OCI-LY1 (cell line): ENCODE results near the gene TTLL10.

Experiments
- H2AFZ ChIP-seq: fragments of 200-600 bp; sonication (generic), shearing (Covaris generic); 2 replicates; pipeline ENCODE4 v1.6.0; 2014; ENCODE audit warnings: antibody characterized with exemption, mild to moderate bottlenecking, low read length
- H3F3A ChIP-seq: fragments of 200-600 bp; sonication (generic), shearing (Covaris generic); 2 replicates; pipeline ENCODE4 v1.6.0; 2014; ENCODE audit warnings: mild to moderate bottlenecking, antibody characterized with exemption, low read length, moderate library complexity; ENCODE audit not compliant: insufficient read depth
- H3K27ac ChIP-seq: fragments of 200-600 bp; sonication (generic); 2 replicates; pipeline ENCODE4 v1.5.1; 2014; ENCODE audit warnings: low read length, mixed run types, mild to moderate bottlenecking, low read depth; ENCODE audit not compliant: poor library complexity, severe bottlenecking
- H3K27me3 ChIP-seq: fragments of 200-600 bp; sonication (generic); 2 replicates; pipeline ENCODE4 v1.6.0; 2014; ENCODE audit warnings: antibody characterized with exemption, mild to moderate bottlenecking, low read length, moderate library complexity; ENCODE audit not compliant: insufficient read depth
- H3K36me3 ChIP-seq: fragments of 200-600 bp; sonication (generic); 2 replicates; pipeline ENCODE4 v1.6.1; 2014; ENCODE audit warnings: mild to moderate bottlenecking, antibody characterized with exemption, low read length, moderate library complexity, mixed read lengths; ENCODE audit not compliant: insufficient read depth
- H3K4me1 ChIP-seq: fragments of 200-600 bp; sonication (generic); 2 replicates; pipeline ENCODE4 v1.5.1; 2014; ENCODE audit warnings: mild to moderate bottlenecking, low read length, moderate library complexity; ENCODE audit not compliant: insufficient read depth, severe bottlenecking
- H3K4me2 ChIP-seq: fragments of 200-600 bp; sonication (generic), shearing (Covaris generic); 2 replicates; pipeline ENCODE4 v1.6.1; 2014; ENCODE audit warnings: low read length
- H3K4me3 ChIP-seq: fragments of 200-600 bp; sonication (generic); 2 replicates; pipeline ENCODE4 v1.5.1; 2014; ENCODE audit warnings: low read length, low read depth, mild to moderate bottlenecking, mixed read lengths; ENCODE audit not compliant: poor library complexity, severe bottlenecking
- H3K79me2 ChIP-seq: fragments of 200-600 bp; shearing (Covaris generic); 2 replicates; pipeline ENCODE4 v1.6.1; 2016; ENCODE audit warnings: mixed run types, low read length, mixed read lengths; ENCODE audit not compliant: insufficient read depth
- H3K9ac ChIP-seq: fragments of 200-600 bp; sonication (generic), shearing (Covaris generic); 2 replicates; pipeline ENCODE4 v1.6.1; 2014; ENCODE audit warnings: mild to moderate bottlenecking, low read length, mixed read lengths
- H3K9me2 ChIP-seq: fragments of 200-600 bp; sonication (generic), shearing (Covaris generic); 2 replicates; pipeline ENCODE4 v1.6.1; 2014; ENCODE audit warnings: low read depth, mild to moderate bottlenecking, low read length, mixed read lengths
- H3K9me3 ChIP-seq: fragments of 200-600 bp; shearing (Covaris generic); 2 replicates; pipeline ENCODE4 v1.6.1; 2014; ENCODE audit warnings: low read length, mixed read lengths
- H4K20me1 ChIP-seq: fragments of 200-600 bp; sonication (generic), shearing (Covaris generic); 2 replicates; pipeline ENCODE4 v1.6.0; 2016; ENCODE audit warnings: mild to moderate bottlenecking, low read length; ENCODE audit not compliant: insufficient read depth
- CTCF ChIP-seq: fragments of 200-600 bp; sonication (generic), shearing (Covaris generic); IDR thresholded peaks from 2 replicates; pipeline ENCODE4 v1.5.1; 2017; ENCODE audit warnings: mild to moderate bottlenecking, antibody characterized with exemption, low read length, moderate library complexity, mixed read lengths
- EZH2 ChIP-seq: fragments of 200-600 bp; sonication (generic), shearing (Covaris generic); IDR thresholded peaks from 2 replicates; pipeline ENCODE4 v1.8.0; 2017; ENCODE audit warnings: borderline replicate concordance, mixed run types, mild to moderate bottlenecking, antibody characterized with exemption, low read length, moderate library complexity, mixed read lengths

TTLL10 gene

DNA sequence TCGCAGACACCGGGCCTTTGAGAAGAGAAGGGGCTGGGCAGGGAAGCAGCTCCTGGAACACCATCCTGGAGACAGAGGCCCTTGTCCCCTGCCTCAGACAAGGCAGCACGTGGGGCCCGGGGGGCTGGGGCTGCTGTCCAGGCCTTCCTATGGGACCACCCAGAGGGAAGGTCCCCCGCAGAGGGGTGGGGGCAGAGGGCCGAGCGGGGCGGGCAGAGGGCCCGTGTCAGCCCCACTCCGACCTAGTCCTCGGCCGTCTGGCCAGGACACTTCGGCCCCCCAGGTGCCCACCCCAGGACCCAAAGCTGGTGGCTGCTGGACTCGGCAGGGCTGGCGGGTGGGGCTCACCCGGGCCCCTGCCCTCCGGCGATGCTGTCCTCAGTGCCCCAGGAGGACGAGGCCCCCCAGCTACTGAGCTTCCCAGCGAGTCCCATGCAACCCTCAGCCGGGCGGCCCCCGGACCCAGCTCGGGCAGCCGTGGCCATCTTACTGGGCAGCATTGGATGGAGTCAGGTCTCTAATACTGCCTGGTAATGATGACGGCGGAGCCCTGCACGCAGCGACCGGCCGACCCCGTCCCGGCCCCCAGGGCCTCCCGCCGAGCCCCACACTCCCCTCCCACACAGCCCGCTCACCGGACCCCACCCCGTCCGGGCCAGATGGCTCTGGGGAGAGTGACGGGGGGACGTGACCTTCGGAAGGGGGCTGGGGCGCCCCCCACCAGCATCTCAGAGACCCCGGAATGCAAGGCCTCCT lies 6.9 kb upstream of the TTLL10 start:
- no peak overlapping the region for H3K4me2 ChIP-seq
- no peak for TF ChIP-seq EZH2
- H3K27me3 ChIP-seq: peaks cover 5% of the 10 kb centered on the region

GRCh38 chr1:1167398-1167821 lies 6.3 kb upstream of the TTLL10 start:
- Histone ChIP-seq H3K9me2 (no peaks in the 10 kb centered on the region), H3F3A (no peaks in the 10 kb centered on the region), H3K36me3 (no peaks in the 10 kb centered on the region), H3K9me3 (no peaks in the 10 kb centered on the region), H3K27me3 (peaks cover 5% of the 10 kb centered on the region), H3K79me2 (no peaks in the 10 kb centered on the region), H3K4me1 (no peaks in the 10 kb centered on the region), H2AFZ (no peak overlapping the region), H3K27ac (no peak overlapping the region), H4K20me1 (no peaks in the 10 kb centered on the region), H3K4me3 (no peak overlapping the region), H3K9ac (no peak overlapping the region), H3K4me2 (no peak overlapping the region)
- TF ChIP-seq CTCF: no peak
- no peak for TF ChIP-seq EZH2

More for the DNA sequence above, 6.9 kb upstream of the TTLL10 start:
- H3K9me2 ChIP-seq: no peaks in the 10 kb centered on the region
- H3K9me3 ChIP-seq: no peaks in the 10 kb centered on the region
- no peak overlapping the region for H3K9ac ChIP-seq
- no peaks in the 10 kb centered on the region for H3K4me1 ChIP-seq
- no peaks in the 10 kb centered on the region for H3K36me3 ChIP-seq
- H3K79me2 ChIP-seq: no peaks in the 10 kb centered on the region
- no peaks in the 10 kb centered on the region for H4K20me1 ChIP-seq
- H2AFZ ChIP-seq: no peak overlapping the region
- no peaks in the 10 kb centered on the region for H3F3A ChIP-seq
- H3K27ac ChIP-seq: no peak overlapping the region
- H3K4me3 ChIP-seq: no peak overlapping the region

GRCh38 chr1:1167841-1168450 lies 5.7 kb upstream of the TTLL10 start:
- Histone ChIP-seq H3K9me2 (no peaks in the 10 kb centered on the region), H3K79me2 (no peaks in the 10 kb centered on the region), H3K27ac (no peak overlapping the region), H3K9ac (no peak overlapping the region), H3K4me3 (no peak overlapping the region), H3K9me3 (no peaks in the 10 kb centered on the region), H3K4me1 (no peaks in the 10 kb centered on the region), H3K36me3 (no peaks in the 10 kb centered on the region), H3F3A (no peaks in the 10 kb centered on the region), H2AFZ (no peak overlapping the region), H3K4me2 (no peak overlapping the region), H3K27me3 (peaks cover 5% of the 10 kb centered on the region), H4K20me1 (no peaks in the 10 kb centered on the region)
- no peak for TF ChIP-seq EZH2
- no peak for TF ChIP-seq CTCF
